ENCODE measurements around the gene ZMYM4.
"Not testable (repeated sequence)": the region's sequence is repeated elsewhere in the genome, so short reads cannot be mapped to it uniquely, and the experiment has no call there.

ZMYM4 gene

GRCh38 chr1:35231287-35231686, 37.2 kb upstream of the ZMYM4 start:
- TF ChIP-seq YY1 (IDR thresholded peaks at IDR 0.05; ENCODE audit: insufficient read depth, insufficient read length): no peak
- no peak for TF ChIP-seq SUZ12 (IDR thresholded peaks at IDR 0.05; ENCODE audit: extremely low read depth, insufficient read depth, insufficient read length)
- TF ChIP-seq ZNF274 (IDR thresholded peaks at IDR 0.05; ENCODE audit: low read depth, low read length): no peak
- Histone ChIP-seq H3K27me3 (ENCODE audit: insufficient read depth, insufficient read length) (no peaks in the 10 kb centered on the region), H3K4me3 (ENCODE audit: insufficient read length, low read depth) (no peak overlapping the region), H3K36me3 (ENCODE audit: insufficient read depth, insufficient read length, low read length) (no peaks in the 10 kb centered on the region), H3K4me1 (ENCODE audit: insufficient read depth, insufficient read length) (no peaks in the 10 kb centered on the region), H3K9ac (ENCODE audit: insufficient read length, low read depth) (no peak overlapping the region), H3K9me3 (ENCODE audit: insufficient read depth, low read length) (peaks cover 9% of the 10 kb centered on the region)
- no peak for DNase-seq (ENCODE audit: low read depth, low spot score)

GRCh38 chr1:35236772-35237171, 31.7 kb upstream of the ZMYM4 start:
- not testable (repeated sequence) for H3K4me1 ChIP-seq (ENCODE audit: insufficient read depth, insufficient read length); H3K27me3 ChIP-seq (ENCODE audit: insufficient read depth, insufficient read length)

GRCh38 chr1:35243691-35244090, 24.8 kb upstream of the ZMYM4 start:
- no peaks in the 10 kb centered on the region for H3K36me3 ChIP-seq (ENCODE audit: insufficient read depth, insufficient read length, low read length)

More at GRCh38 chr1:35236772-35237171, 31.7 kb upstream of the ZMYM4 start:
- not testable (repeated sequence) for H3K9me3 ChIP-seq (ENCODE audit: insufficient read depth, low read length); H3K4me3 ChIP-seq (ENCODE audit: insufficient read length, low read depth); H3K36me3 ChIP-seq (ENCODE audit: insufficient read depth, insufficient read length, low read length); H3K9ac ChIP-seq (ENCODE audit: insufficient read length, low read depth); DNase-seq (ENCODE audit: low read depth, low spot score)

GRCh38 chr1:35247256-35247655, 21.3 kb upstream of the ZMYM4 start:
- no peak for DNase-seq (ENCODE audit: low read depth, low spot score)
- no peaks in the 10 kb centered on the region for H3K36me3 ChIP-seq (ENCODE audit: insufficient read depth, insufficient read length, low read length)
- TF ChIP-seq YY1 (IDR thresholded peaks at IDR 0.05; ENCODE audit: insufficient read depth, insufficient read length) (no peak), ZNF274 (IDR thresholded peaks at IDR 0.05; ENCODE audit: low read depth, low read length) (no peak), SUZ12 (IDR thresholded peaks at IDR 0.05; ENCODE audit: extremely low read depth, insufficient read depth, insufficient read length) (no peak)
- no peak overlapping the region for H3K4me3 ChIP-seq (ENCODE audit: insufficient read length, low read depth)
- no peaks in the 10 kb centered on the region for H3K9me3 ChIP-seq (ENCODE audit: insufficient read depth, low read length)
- H3K27me3 ChIP-seq (ENCODE audit: insufficient read depth, insufficient read length): no peaks in the 10 kb centered on the region
- no peak overlapping the region for H3K9ac ChIP-seq (ENCODE audit: insufficient read length, low read depth)
- no peaks in the 10 kb centered on the region for H3K4me1 ChIP-seq (ENCODE audit: insufficient read depth, insufficient read length)

More at GRCh38 chr1:35243691-35244090, 24.8 kb upstream of the ZMYM4 start:
- no peak overlapping the region for H3K9ac ChIP-seq (ENCODE audit: insufficient read length, low read depth)
- TF ChIP-seq YY1 (IDR thresholded peaks at IDR 0.05; ENCODE audit: insufficient read depth, insufficient read length): no peak
- TF ChIP-seq ZNF274 (IDR thresholded peaks at IDR 0.05; ENCODE audit: low read depth, low read length): no peak
- H3K27me3 ChIP-seq (ENCODE audit: insufficient read depth, insufficient read length): no peaks in the 10 kb centered on the region
- H3K9me3 ChIP-seq (ENCODE audit: insufficient read depth, low read length): no peaks in the 10 kb centered on the region
- H3K4me3 ChIP-seq (ENCODE audit: insufficient read length, low read depth): no peak overlapping the region
- DNase-seq (ENCODE audit: low read depth, low spot score): no peak
- no peaks in the 10 kb centered on the region for H3K4me1 ChIP-seq (ENCODE audit: insufficient read depth, insufficient read length)

GRCh38 chr1:35253941-35254340, 14.6 kb upstream of the ZMYM4 start:
- no peak for DNase-seq (ENCODE audit: low read depth, low spot score)
- TF ChIP-seq YY1 (IDR thresholded peaks at IDR 0.05; ENCODE audit: insufficient read depth, insufficient read length) (no peak), ZNF274 (IDR thresholded peaks at IDR 0.05; ENCODE audit: low read depth, low read length) (no peak), SUZ12 (IDR thresholded peaks at IDR 0.05; ENCODE audit: extremely low read depth, insufficient read depth, insufficient read length) (no peak)
- H3K9me3 ChIP-seq (ENCODE audit: insufficient read depth, low read length): no peaks in the 10 kb centered on the region
- no peaks in the 10 kb centered on the region for H3K4me1 ChIP-seq (ENCODE audit: insufficient read depth, insufficient read length)
- no peaks in the 10 kb centered on the region for H3K36me3 ChIP-seq (ENCODE audit: insufficient read depth, insufficient read length, low read length)
- no peak overlapping the region for H3K9ac ChIP-seq (ENCODE audit: insufficient read length, low read depth)
- no peak overlapping the region for H3K4me3 ChIP-seq (ENCODE audit: insufficient read length, low read depth)
- H3K27me3 ChIP-seq (ENCODE audit: insufficient read depth, insufficient read length): no peaks in the 10 kb centered on the region

GRCh38 chr1:35255276-35255675, 13.2 kb upstream of the ZMYM4 start:
- Histone ChIP-seq H3K36me3 (ENCODE audit: insufficient read depth, insufficient read length, low read length) (no peaks in the 10 kb centered on the region), H3K27me3 (ENCODE audit: insufficient read depth, insufficient read length) (no peaks in the 10 kb centered on the region)

GRCh38 chr1:35259561-35259960, 8.9 kb upstream of the ZMYM4 start:
- Histone ChIP-seq H3K36me3 (ENCODE audit: insufficient read depth, insufficient read length, low read length) (no peaks in the 10 kb centered on the region), H3K4me3 (ENCODE audit: insufficient read length, low read depth) (no peak overlapping the region), H3K4me1 (ENCODE audit: insufficient read depth, insufficient read length) (no peaks in the 10 kb centered on the region), H3K9ac (ENCODE audit: insufficient read length, low read depth) (no peak overlapping the region), H3K27me3 (ENCODE audit: insufficient read depth, insufficient read length) (no peaks in the 10 kb centered on the region), H3K9me3 (ENCODE audit: insufficient read depth, low read length) (no peaks in the 10 kb centered on the region)
- DNase-seq (ENCODE audit: low read depth, low spot score): no peak
- TF ChIP-seq YY1 (IDR thresholded peaks at IDR 0.05; ENCODE audit: insufficient read depth, insufficient read length): no peak
- no peak for TF ChIP-seq SUZ12 (IDR thresholded peaks at IDR 0.05; ENCODE audit: extremely low read depth, insufficient read depth, insufficient read length)
- TF ChIP-seq ZNF274 (IDR thresholded peaks at IDR 0.05; ENCODE audit: low read depth, low read length): no peak

More at GRCh38 chr1:35255276-35255675, 13.2 kb upstream of the ZMYM4 start:
- TF ChIP-seq YY1 (IDR thresholded peaks at IDR 0.05; ENCODE audit: insufficient read depth, insufficient read length): no peak
- TF ChIP-seq SUZ12 (IDR thresholded peaks at IDR 0.05; ENCODE audit: extremely low read depth, insufficient read depth, insufficient read length): no peak
- TF ChIP-seq ZNF274 (IDR thresholded peaks at IDR 0.05; ENCODE audit: low read depth, low read length): no peak
- no peaks in the 10 kb centered on the region for H3K4me1 ChIP-seq (ENCODE audit: insufficient read depth, insufficient read length)
- H3K9me3 ChIP-seq (ENCODE audit: insufficient read depth, low read length): no peaks in the 10 kb centered on the region
- no peak overlapping the region for H3K4me3 ChIP-seq (ENCODE audit: insufficient read length, low read depth)
- H3K9ac ChIP-seq (ENCODE audit: insufficient read length, low read depth): no peak overlapping the region
- no peak for DNase-seq (ENCODE audit: low read depth, low spot score)
